CD4-positive, alpha-beta memory T cell (primary cell): ENCODE results near the gene DOCK3. TPM values are rescaled to one million over a fixed set of nuclear protein-coding genes. Genes with fewer than 3 reads are reported as not detected.
"Not testable (repeated sequence)": the region's sequence is repeated elsewhere in the genome, so short reads cannot be mapped to it uniquely, and the experiment has no call there.

Source experiments
- CTCF ChIA-PET: fragments of 350-600 bp; sonication (Branson Sonifier 250); formaldehyde crosslinking; loops from one replicate; lab custom pipeline; 2021; ENCODE audit warnings: inconsistent platforms; ENCODE audit not compliant: partially characterized antibody; lab: Charles Lee
- POLR2A ChIA-PET: fragments of 350-600 bp; sonication (Branson Sonifier 250); formaldehyde crosslinking; loops from one replicate; lab custom pipeline; 2021; ENCODE audit not compliant: partially characterized antibody; lab: Charles Lee
- DNase-seq, 5 donors: peaks; one replicate each; pipeline versions ENCODE4 v3.0.0 to v3.0.0-alpha.2; 2020 to 2022; ENCODE audit warnings: mixed read lengths in 1 of 5
- H3K27ac ChIP-seq: one replicate; pipeline ENCODE4 v1.7.0; 2013; ENCODE audit warnings: low read depth, low read length
- H3K27me3 ChIP-seq: 2 replicates; pipeline ENCODE4 v1.7.0; 2013; ENCODE audit warnings: mild to moderate bottlenecking, low read length, moderate library complexity; ENCODE audit not compliant: insufficient read depth
- H3K36me3 ChIP-seq: 2 replicates; pipeline ENCODE4 v1.7.0; 2013; ENCODE audit warnings: mild to moderate bottlenecking, low read length, moderate library complexity; ENCODE audit not compliant: insufficient read depth
- H3K4me1 ChIP-seq: 2 replicates; pipeline ENCODE4 v1.7.0; 2013; ENCODE audit warnings: mild to moderate bottlenecking, low read length, moderate library complexity; ENCODE audit not compliant: insufficient read depth
- H3K4me3 ChIP-seq, 2 donors: one replicate each; pipeline ENCODE4 v1.7.0; 2013; ENCODE audit warnings: low read length in 2 of 2, mild to moderate bottlenecking in 1 of 2
- H3K9me3 ChIP-seq, 2 donors: one replicate each; pipeline ENCODE4 v1.7.0; 2013; ENCODE audit warnings: low read length in 2 of 2, control low read depth in 1 of 2; ENCODE audit not compliant: control insufficient read depth in 1 of 2
- H3K27ac Mint-ChIP-seq, 7 donors: one replicate each; pipeline ENCODE4 v1.8.0; 2020 to 2021; ENCODE audit warnings: mixed read lengths in 7 of 7, mild to moderate bottlenecking in 6 of 7, inconsistent platforms in 3 of 7, moderate library complexity in 3 of 7
- H3K27me3 Mint-ChIP-seq, 2 donors: one replicate each; pipeline ENCODE4 v1.8.0; 2020 to 2021; ENCODE audit warnings: mixed read lengths in 2 of 2
- H3K36me3 Mint-ChIP-seq, 2 donors: one replicate each; pipeline ENCODE4 v1.8.0; 2020 to 2021; ENCODE audit warnings: mixed read lengths in 2 of 2, inconsistent platforms in 1 of 2, mild to moderate bottlenecking in 1 of 2
- H3K4me1 Mint-ChIP-seq, 4 donors: one replicate each; pipeline ENCODE4 v1.8.0; 2020 to 2021; ENCODE audit warnings: mixed read lengths in 4 of 4, mild to moderate bottlenecking in 1 of 4
- H3K4me3 Mint-ChIP-seq, 8 donors: one replicate each; pipeline ENCODE4 v1.8.0; 2020 to 2021; ENCODE audit warnings: mixed read lengths in 8 of 8, mild to moderate bottlenecking in 7 of 8, moderate library complexity in 6 of 8, inconsistent platforms in 3 of 8
- H3K9me3 Mint-ChIP-seq, 8 donors: one replicate each; pipeline ENCODE4 v1.8.0; 2020 to 2021; ENCODE audit warnings: mixed read lengths in 8 of 8, mild to moderate bottlenecking in 5 of 8, inconsistent platforms in 3 of 8, moderate library complexity in 1 of 8
- intact Hi-C: fragments of 100-400 bp; cut with micrococcal nuclease; formaldehyde crosslinking; loops from one replicate; pipeline ENCODE4 v1.15.1; 2023
- polyA plus RNA-seq, 2 donors: library from polyadenylated mRNA; unstranded; fragments of 300-500 nt; fragmentation: Illumina TruSeq; gene quantifications; one replicate each; pipeline ENCODE4 v1.2.3, GENCODE V29; 2021
- total RNA-seq, 2 experiments: library from RNA; stranded (reverse); gene quantifications; one replicate each; pipeline ENCODE4 v1.2.3, GENCODE V29; 2021

DOCK3 gene
- total and polyA plus RNA-seq, 4 experiments from 2014 or later: 0.04 to 2.6 (median 1.3) TPM

GRCh38 chr3:50950591-50950990 is 275.9 kb downstream of the DOCK3 start:
- POLR2A ChIA-PET: no interaction called here
- Histone ChIP-seq H3K4me1 (peaks cover 8% of the 10 kb centered on the region), H3K4me3 (peak overlapping the region in 1 of 2 donors; percentile 4), H3K27ac (no peak overlapping the region), H3K36me3 (no peaks in the 10 kb centered on the region), H3K9me3 (no peaks in the 10 kb centered on the region), H3K27me3 (no peaks in the 10 kb centered on the region)
- CTCF ChIA-PET: no interaction called here
- H3K27me3 Mint-ChIP-seq: peaks cover 2 to 4% of the 10 kb centered on the region in 2 donors
- no peaks in the 10 kb centered on the region for H3K36me3 Mint-ChIP-seq
- intact Hi-C loops: no loop called here
- H3K9me3 Mint-ChIP-seq: peaks cover 0 to 2% (median 0%) of the 10 kb centered on the region in 8 donors
- H3K4me1 Mint-ChIP-seq: peaks cover 11 to 14% (median 13%) of the 10 kb centered on the region in 4 donors
- peak overlapping the region; percentile 32 to 77 (median 66) for H3K4me3 Mint-ChIP-seq
- H3K27ac Mint-ChIP-seq: peak overlapping the region in 3 of 7 donors; percentile 34 to 77 (median 53)
- DNase-seq: no peak

- intact Hi-C loops: no loop called here
- H3K4me3 ChIP-seq: no peak overlapping the region
- CTCF ChIA-PET: interaction anchor here (1.4 kb wide), 1 partner anchor 18 kb away, joined by 3 read pairs; no protein-coding TSS in a partner anchor
These were observed 279.2 kb downstream of the DOCK3 start for GRCh38 chr3:50953825-50954414.

GRCh38 chr3:50961386-50961785 is 286.7 kb downstream of the DOCK3 start:
- Histone ChIP-seq H3K4me3 (no peak overlapping the region), H3K4me1 (no peaks in the 10 kb centered on the region), H3K27ac (no peak overlapping the region), H3K36me3 (no peaks in the 10 kb centered on the region), H3K27me3 (no peaks in the 10 kb centered on the region), H3K9me3 (no peaks in the 10 kb centered on the region)
- ChIA-PET CTCF (no interaction called here), POLR2A (no interaction called here)
- Mint-ChIP-seq H3K9me3 (peaks cover 0 to 2% (median 0%) of the 10 kb centered on the region in 8 donors), H3K27me3 (peaks cover 8 to 10% of the 10 kb centered on the region in 2 donors), H3K4me1 (peaks cover 0 to 4% (median 0%) of the 10 kb centered on the region in 4 donors), H3K4me3 (no peak overlapping the region), H3K27ac (no peak overlapping the region), H3K36me3 (no peaks in the 10 kb centered on the region)
- no peak for DNase-seq
- intact Hi-C loops: no loop called here

More at GRCh38 chr3:50953825-50954414, 279.2 kb downstream of the DOCK3 start:
- Mint-ChIP-seq H3K27me3 (peaks cover 5% of the 10 kb centered on the region in 2 donors), H3K9me3 (peaks cover 0 to 4% (median 0%) of the 10 kb centered on the region in 8 donors), H3K27ac (no peak overlapping the region), H3K4me1 (peaks cover 11 to 14% (median 13%) of the 10 kb centered on the region in 4 donors), H3K4me3 (no peak overlapping the region), H3K36me3 (no peaks in the 10 kb centered on the region)
- Histone ChIP-seq H3K27ac (no peak overlapping the region), H3K36me3 (no peaks in the 10 kb centered on the region), H3K27me3 (no peaks in the 10 kb centered on the region), H3K9me3 (no peaks in the 10 kb centered on the region), H3K4me1 (peaks cover 8% of the 10 kb centered on the region)
- DNase-seq: no peak
- POLR2A ChIA-PET: no interaction called here

GRCh38 chr3:50971487-50971924 is 296.8 kb downstream of the DOCK3 start:
- Mint-ChIP-seq H3K4me1 (peaks cover 11 to 18% (median 14%) of the 10 kb centered on the region in 4 donors), H3K27me3 (no peaks in the 10 kb centered on the region), H3K9me3 (peaks cover 0 to 4% (median 0%) of the 10 kb centered on the region in 8 donors), H3K36me3 (no peaks in the 10 kb centered on the region), H3K27ac (peak overlapping the region in 4 of 7 donors; percentile 59 to 79 (median 72)), H3K4me3 (peak overlapping the region in 4 of 8 donors; percentile 5 to 57 (median 42))
- H3K4me3 ChIP-seq: no peak overlapping the region
- no peaks in the 10 kb centered on the region for H3K27me3 ChIP-seq
- no peak overlapping the region for H3K27ac ChIP-seq
- peak; percentile 69 to 78 (median 76) for DNase-seq
- no peaks in the 10 kb centered on the region for H3K36me3 ChIP-seq
- H3K4me1 ChIP-seq: peaks cover 13% of the 10 kb centered on the region
- no peaks in the 10 kb centered on the region for H3K9me3 ChIP-seq
- CTCF ChIA-PET: interaction anchor here (0.6 to 3.5 kb wide), 64 partner anchors 9 to 710 kb away, joined by 3 to 46 read pairs (median 4); partner anchors contain the start of gene MANF
- POLR2A ChIA-PET: interaction anchor here (0.6 to 1.8 kb wide), 9 partner anchors 54 to 418 kb away, joined by 3 to 37 read pairs (median 4); partner anchors contain the start of gene MANF
- intact Hi-C loops: loop anchor here (2.0 to 5.0 kb wide), 7 partner anchors 53 to 416 kb away; partner anchors contain the start of genes MANF and MAPKAPK3

GRCh38 chr3:50972029-50972428 is 297.3 kb downstream of the DOCK3 start:
- ChIA-PET POLR2A (interaction anchor here (0.7 to 1.8 kb wide), 7 partner anchors 53 to 418 kb away, joined by 3 to 37 read pairs (median 4); partner anchors contain the start of gene MANF), CTCF (interaction anchor here (0.6 to 3.5 kb wide), 63 partner anchors 10 to 710 kb away, joined by 3 to 46 read pairs (median 4); partner anchors contain the start of gene MANF)
- intact Hi-C loops: loop anchor here (5.0 kb wide), 1 partner anchor 415 kb away; the partner anchor contains the start of gene MANF
- Histone ChIP-seq H3K36me3 (no peaks in the 10 kb centered on the region), H3K27me3 (no peaks in the 10 kb centered on the region), H3K4me1 (peaks cover 13% of the 10 kb centered on the region), H3K9me3 (no peaks in the 10 kb centered on the region), H3K4me3 (no peak overlapping the region), H3K27ac (no peak overlapping the region)
- H3K9me3 Mint-ChIP-seq: peaks cover 0 to 4% (median 0%) of the 10 kb centered on the region in 8 donors
- peaks cover 11 to 18% (median 14%) of the 10 kb centered on the region in 4 donors for H3K4me1 Mint-ChIP-seq
- H3K27ac Mint-ChIP-seq: peak overlapping the region in 3 of 7 donors; percentile 37 to 79 (median 76)
- DNase-seq: no peak
- H3K27me3 Mint-ChIP-seq: no peaks in the 10 kb centered on the region
- H3K36me3 Mint-ChIP-seq: no peaks in the 10 kb centered on the region
- H3K4me3 Mint-ChIP-seq: no peak overlapping the region

- H3K27me3 ChIP-seq, H3K4me1 ChIP-seq, DNase-seq, POLR2A ChIA-PET, H3K27ac ChIP-seq, H3K27ac Mint-ChIP-seq, H3K36me3 ChIP-seq, H3K9me3 Mint-ChIP-seq, H3K4me3 ChIP-seq, intact Hi-C loops, H3K4me1 Mint-ChIP-seq, H3K9me3 ChIP-seq, H3K36me3 Mint-ChIP-seq, H3K4me3 Mint-ChIP-seq, H3K27me3 Mint-ChIP-seq: not testable (repeated sequence)
- CTCF ChIA-PET: interaction anchor here (1.5 to 1.6 kb wide), 2 partner anchors 8 to 332 kb away, joined by 4 read pairs; no protein-coding TSS in a partner anchor
These were observed 303.9 kb downstream of the DOCK3 start for GRCh38 chr3:50978586-50978985.
